Adrenal gland (tissue), 5 donors: ENCODE results near the gene DDI2.

Experiments
- CTCF ChIP-seq, 6 experiments: fragments of 450-650 bp in 4 of 6; fragments of 200-600 bp in 2 of 6; sonication (generic) in 1 of 6; IDR thresholded peaks; 1 replicate in 5 of 6; 2 replicates in 1 of 6; pipeline versions ENCODE4 v1.5.1 to v1.8.0; 2016 to 2021; ENCODE audit warnings: antibody characterized with exemption in 6 of 6, mild to moderate bottlenecking in 2 of 6, moderate library complexity in 1 of 6
- POLR2A ChIP-seq, 2 donors: fragments of 450-650 bp; IDR thresholded peaks; one replicate each; pipeline ENCODE4 v1.6.1; 2017; ENCODE audit warnings: antibody characterized with exemption in 2 of 2, mild to moderate bottlenecking in 2 of 2, moderate library complexity in 1 of 2
- donor health status: DM: no; HTN: no; CAD: no.

- no peak for TF ChIP-seq CTCF (IDR thresholded peaks at IDR 0.05)
- no peak for TF ChIP-seq POLR2A (IDR thresholded peaks at IDR 0.05)
These were observed 42.9 kb downstream of the DDI2 start for GRCh38 chr1:15660151-15660550.
